NT2/D1 (cell line): ENCODE results near the gene RPAP2.

ENCODE experiments used
- YY1 ChIP-seq: IDR thresholded peaks from 2 replicates; pipeline ENCODE4 v1.6.1; 2011; ENCODE audit not compliant: insufficient read length, insufficient read depth
- ZNF274 ChIP-seq: IDR thresholded peaks from 2 replicates; pipeline ENCODE4 v1.6.1; 2011; ENCODE audit warnings: mild to moderate bottlenecking, low read depth, low read length

DNA sequence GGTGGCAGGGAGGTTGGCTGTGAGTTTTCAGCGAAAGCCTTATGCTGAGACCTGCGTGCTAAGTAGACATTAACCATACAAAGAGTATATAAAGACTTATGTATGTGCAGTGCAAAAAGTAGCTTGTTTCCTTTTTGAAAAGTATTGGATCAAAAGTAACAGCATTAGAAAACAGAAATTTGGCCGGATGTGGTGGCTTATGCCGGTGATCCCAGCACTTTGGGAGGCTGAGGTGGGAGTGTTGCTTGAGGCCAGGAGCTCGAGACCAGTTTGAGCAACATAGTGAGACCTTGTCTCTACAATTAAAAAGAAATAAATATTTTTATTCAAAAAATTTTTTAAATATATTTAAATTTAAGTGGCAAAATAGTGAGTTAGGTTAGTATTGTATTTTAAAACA, 2.2 kb downstream of the RPAP2 start:
- no peak for TF ChIP-seq YY1
- no peak for TF ChIP-seq ZNF274
